ENCODE data around the gene SLX4IP. TPM values are rescaled to one million over a fixed set of nuclear protein-coding genes. Genes with fewer than 3 reads are reported as not detected.
"Not testable (repeated sequence)": the region's sequence is repeated elsewhere in the genome, so short reads cannot be mapped to it uniquely, and the experiment has no call there.

Gene SLX4IP
- total RNA-seq, 3 donors from 2014 or later, result 5.7 to 9.7 (median 7.7) TPM

GRCh38 chr20:10610251-10610650 is 175.1 kb downstream of the SLX4IP start:
- intact Hi-C loops (cut with DNase I, micrococcal nuclease), result no loop called here
- no peak overlapping the region for H3K4me3 ChIP-seq
- ATAC-seq (peak; percentile 57), DNase-seq (no peak)
- no peaks in the 10 kb centered on the region for H3K4me1 ChIP-seq (ENCODE audit: low read depth)
- TF ChIP-seq CTCF (IDR thresholded peaks at IDR 0.05), result no peak
- H3K9me3 ChIP-seq, result no peaks in the 10 kb centered on the region
- H3K36me3 ChIP-seq (ENCODE audit: low read depth), result no peaks in the 10 kb centered on the region

- TF ChIP-seq CTCF (IDR thresholded peaks at IDR 0.05), result peak; percentile 10
- H3K4me1 ChIP-seq (ENCODE audit: low read depth), result no peaks in the 10 kb centered on the region
- intact Hi-C loops (cut with DNase I, micrococcal nuclease), result no loop called here
- no peak overlapping the region for H3K4me3 ChIP-seq
- DNase-seq (peak in 2 of 3 donors; percentile 50 to 55), ATAC-seq (peak; percentile 76)
- no peaks in the 10 kb centered on the region for H3K36me3 ChIP-seq (ENCODE audit: low read depth)
- H3K9me3 ChIP-seq, result no peaks in the 10 kb centered on the region
Observed at GRCh38 chr20:10611357-10611756, 176.3 kb downstream of the SLX4IP start.

- DNase-seq; H3K9me3 ChIP-seq; intact Hi-C loops (cut with DNase I, micrococcal nuclease); H3K4me1 ChIP-seq (ENCODE audit: low read depth); H3K36me3 ChIP-seq (ENCODE audit: low read depth); ATAC-seq; H3K4me3 ChIP-seq: not testable (repeated sequence)
Observed at GRCh38 chr20:10613426-10613825, 178.3 kb downstream of the SLX4IP start.

GRCh38 chr20:10613911-10614310 is 178.8 kb downstream of the SLX4IP start:
- DNase-seq (no peak), ATAC-seq (no peak)
- no peaks in the 10 kb centered on the region for H3K9me3 ChIP-seq
- intact Hi-C loops (cut with DNase I, micrococcal nuclease), result no loop called here
- TF ChIP-seq CTCF (IDR thresholded peaks at IDR 0.05), result no peak
- H3K36me3 ChIP-seq (ENCODE audit: low read depth), result no peaks in the 10 kb centered on the region
- H3K4me3 ChIP-seq, result no peak overlapping the region
- no peaks in the 10 kb centered on the region for H3K4me1 ChIP-seq (ENCODE audit: low read depth)

GRCh38 chr20:10616212-10616611 is 181.1 kb downstream of the SLX4IP start:
- Histone ChIP-seq H3K4me3 (no peak overlapping the region), H3K9me3 (no peaks in the 10 kb centered on the region), H3K36me3 (ENCODE audit: low read depth) (no peaks in the 10 kb centered on the region), H3K4me1 (ENCODE audit: low read depth) (peaks cover 10% of the 10 kb centered on the region)
- DNase-seq (no peak), ATAC-seq (no peak)
- intact Hi-C loops (cut with DNase I, micrococcal nuclease), result no loop called here
- TF ChIP-seq CTCF (IDR thresholded peaks at IDR 0.05), result no peak

DNA sequence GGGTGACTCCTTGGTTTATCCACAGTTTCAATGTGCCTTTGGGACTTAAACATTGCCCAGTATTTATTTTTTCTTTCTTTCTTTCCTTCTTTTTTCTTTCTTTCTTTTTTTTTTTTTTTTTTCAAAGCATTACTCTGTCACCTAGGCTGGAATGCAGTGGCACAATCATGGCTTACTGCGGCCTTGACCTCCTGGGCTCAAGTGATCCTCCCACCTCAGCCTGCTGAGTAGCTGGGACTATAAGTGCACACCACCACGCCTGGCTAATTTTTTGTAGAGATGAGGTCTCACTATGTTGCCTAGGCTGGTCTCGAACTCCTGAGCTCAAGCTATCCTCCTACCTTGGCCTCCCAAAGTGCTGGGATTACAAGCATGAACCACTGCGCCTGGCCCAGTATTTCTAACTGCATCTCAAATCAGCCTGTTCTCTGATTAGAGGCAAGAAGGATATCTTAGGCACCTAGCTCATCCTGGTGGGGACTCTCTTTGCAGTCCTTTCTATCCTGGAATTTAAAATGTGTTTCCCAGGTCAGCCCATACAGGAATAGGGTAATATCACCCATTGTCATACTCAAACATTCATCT is 182.5 kb downstream of the SLX4IP start:
- H3K9me3 ChIP-seq; intact Hi-C loops (cut with DNase I, micrococcal nuclease); ATAC-seq; H3K36me3 ChIP-seq (ENCODE audit: low read depth); H3K4me3 ChIP-seq; H3K4me1 ChIP-seq (ENCODE audit: low read depth); DNase-seq: not testable (repeated sequence)

Data from mucosa of descending colon (tissue), 3 donors.